PFSK-1 (cell line): ENCODE measurements around the gene C2orf42.

Experiments used
- POLR2AphosphoS5 ChIP-seq: IDR thresholded peaks from 2 replicates; pipeline ENCODE4 v1.6.1; 2012; ENCODE audit warnings: low read depth, mild to moderate bottlenecking, control low read depth, low read length, moderate library complexity
- SIN3A ChIP-seq: IDR thresholded peaks from 2 replicates; pipeline ENCODE4 v1.6.1; 2012; ENCODE audit warnings: mild to moderate bottlenecking, low read length, moderate library complexity, borderline replicate concordance; ENCODE audit not compliant: insufficient read depth
- TAF1 ChIP-seq: IDR thresholded peaks from 2 replicates; pipeline ENCODE4 v1.6.1; 2012; ENCODE audit warnings: low read length, control low read depth, borderline replicate concordance; ENCODE audit not compliant: insufficient read depth

DNA sequence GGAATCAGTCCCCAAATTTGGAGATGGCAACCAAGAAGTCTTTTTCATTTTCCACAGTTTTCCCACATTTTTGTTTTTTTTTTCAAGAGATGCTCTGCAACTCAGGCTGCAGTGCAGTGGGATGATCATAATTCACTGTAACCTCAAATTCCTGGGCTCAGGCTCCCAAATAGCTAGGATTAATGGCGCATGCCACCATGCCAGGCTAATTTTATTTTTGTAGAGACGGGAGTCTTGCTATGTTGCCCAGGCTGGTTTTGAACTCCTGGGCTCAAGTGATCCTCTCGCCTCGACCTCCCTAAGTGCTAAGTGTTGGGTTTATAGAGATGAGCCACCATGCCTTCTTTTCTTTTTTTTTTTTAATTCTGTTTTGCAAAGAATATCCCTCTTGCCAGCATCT, 68.3 kb downstream of the C2orf42 start:
- TF ChIP-seq TAF1: no peak
- no peak for TF ChIP-seq SIN3A
- TF ChIP-seq POLR2AphosphoS5: no peak
